AG09309 (cell line): ENCODE measurements around the gene ABCC6.

ENCODE experiments used
- DNase-seq: peaks from one replicate; pipeline ENCODE4 v3.0.0-alpha.2; 2010; ENCODE audit warnings: low read depth
- H3K4me3 ChIP-seq: 2 replicates; pipeline ENCODE4 v1.5.1; 2011; ENCODE audit warnings: mild to moderate bottlenecking, low read depth, low read length, moderate library complexity; ENCODE audit not compliant: control insufficient read depth
- TF ChIP-seq, protein P1 (sequence below): IDR thresholded peaks from 2 replicates; pipeline ENCODE4 v1.5.1; 2011; ENCODE audit warnings: mild to moderate bottlenecking, low read depth, low read length, inconsistent platforms; ENCODE audit not compliant: insufficient read depth, control insufficient read depth; ENCODE audit errors: missing control alignments

ABCC6 gene

DNA sequence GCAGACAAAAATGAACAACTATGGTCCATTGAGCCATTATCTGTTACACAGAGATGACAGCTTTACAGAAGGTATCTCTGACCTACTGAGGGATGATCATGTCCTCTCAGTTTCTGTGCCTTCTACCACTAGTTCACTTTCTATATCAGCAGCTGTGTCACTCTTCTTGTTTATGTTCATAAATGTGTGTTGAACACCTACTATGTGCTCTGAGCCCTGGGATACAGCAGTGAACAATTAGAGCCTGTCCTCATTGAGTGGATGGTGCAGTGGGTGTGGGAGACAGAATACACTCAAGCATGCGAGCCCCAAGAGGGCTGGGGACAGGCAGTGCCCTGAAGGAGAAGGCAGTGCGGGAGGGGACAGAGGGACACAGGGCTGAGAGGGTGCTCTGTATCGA is 92.1 kb downstream of the ABCC6 start:
- TF ChIP-seq, protein P1, sequence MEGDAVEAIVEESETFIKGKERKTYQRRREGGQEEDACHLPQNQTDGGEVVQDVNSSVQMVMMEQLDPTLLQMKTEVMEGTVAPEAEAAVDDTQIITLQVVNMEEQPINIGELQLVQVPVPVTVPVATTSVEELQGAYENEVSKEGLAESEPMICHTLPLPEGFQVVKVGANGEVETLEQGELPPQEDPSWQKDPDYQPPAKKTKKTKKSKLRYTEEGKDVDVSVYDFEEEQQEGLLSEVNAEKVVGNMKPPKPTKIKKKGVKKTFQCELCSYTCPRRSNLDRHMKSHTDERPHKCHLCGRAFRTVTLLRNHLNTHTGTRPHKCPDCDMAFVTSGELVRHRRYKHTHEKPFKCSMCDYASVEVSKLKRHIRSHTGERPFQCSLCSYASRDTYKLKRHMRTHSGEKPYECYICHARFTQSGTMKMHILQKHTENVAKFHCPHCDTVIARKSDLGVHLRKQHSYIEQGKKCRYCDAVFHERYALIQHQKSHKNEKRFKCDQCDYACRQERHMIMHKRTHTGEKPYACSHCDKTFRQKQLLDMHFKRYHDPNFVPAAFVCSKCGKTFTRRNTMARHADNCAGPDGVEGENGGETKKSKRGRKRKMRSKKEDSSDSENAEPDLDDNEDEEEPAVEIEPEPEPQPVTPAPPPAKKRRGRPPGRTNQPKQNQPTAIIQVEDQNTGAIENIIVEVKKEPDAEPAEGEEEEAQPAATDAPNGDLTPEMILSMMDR: no peak
- no peak overlapping the region for H3K4me3 ChIP-seq
- no peak for DNase-seq

DNA sequence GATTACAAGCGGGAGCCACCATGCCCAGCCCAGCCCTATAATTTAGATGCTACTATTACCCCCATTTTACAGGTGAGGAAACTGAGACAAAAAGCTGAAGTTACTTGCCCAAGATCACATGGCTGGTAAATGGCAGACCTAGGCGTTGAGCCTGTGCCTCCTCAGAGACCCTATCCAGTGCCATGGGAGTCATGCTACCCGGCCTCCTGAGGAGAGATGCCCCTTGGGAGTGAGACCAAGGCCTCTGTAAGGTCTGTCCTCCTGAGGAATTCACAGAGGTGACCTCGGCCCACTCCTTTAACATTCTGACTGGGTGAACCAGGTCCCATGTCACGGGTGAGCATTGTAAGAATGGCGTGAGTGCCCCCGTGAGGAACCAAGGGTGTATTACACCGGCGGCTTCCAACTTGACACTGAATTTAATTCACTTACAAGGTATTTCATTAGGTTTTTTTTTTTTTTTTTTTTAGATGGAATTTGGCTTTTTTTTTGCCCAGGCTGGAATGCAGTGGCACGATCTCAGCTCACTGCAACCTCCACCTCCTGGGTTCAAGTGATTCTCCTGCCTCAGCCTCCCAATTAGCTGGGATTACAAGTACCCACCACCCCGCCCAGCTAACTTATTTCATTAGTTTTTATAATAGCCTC is 95.7 kb downstream of the ABCC6 start:
- H3K4me3 ChIP-seq: no peak overlapping the region
- TF ChIP-seq, protein P1: peak; percentile 85
- DNase-seq: peak; percentile 5

DNA sequence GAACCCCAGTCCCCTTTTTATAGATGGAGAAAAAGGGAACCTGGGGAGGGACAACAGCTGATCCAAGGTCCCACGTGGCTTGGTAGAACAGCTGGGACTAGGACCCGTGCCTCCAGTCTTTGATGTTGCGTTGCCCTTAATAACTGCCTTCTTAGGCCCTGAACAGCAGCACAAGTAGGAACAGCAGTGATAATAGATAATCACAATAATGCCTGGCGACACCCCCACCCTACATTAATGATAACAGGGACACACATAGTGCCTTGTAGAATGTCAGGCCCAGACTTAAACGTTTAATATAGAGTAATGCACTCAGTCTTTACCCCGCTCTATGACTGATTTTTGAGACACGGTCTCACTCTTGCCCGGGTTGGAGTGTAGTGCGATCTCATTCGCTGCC is 96.4 kb downstream of the ABCC6 start:
- TF ChIP-seq, protein P1: no peak
- H3K4me3 ChIP-seq: no peak overlapping the region
- no peak for DNase-seq

DNA sequence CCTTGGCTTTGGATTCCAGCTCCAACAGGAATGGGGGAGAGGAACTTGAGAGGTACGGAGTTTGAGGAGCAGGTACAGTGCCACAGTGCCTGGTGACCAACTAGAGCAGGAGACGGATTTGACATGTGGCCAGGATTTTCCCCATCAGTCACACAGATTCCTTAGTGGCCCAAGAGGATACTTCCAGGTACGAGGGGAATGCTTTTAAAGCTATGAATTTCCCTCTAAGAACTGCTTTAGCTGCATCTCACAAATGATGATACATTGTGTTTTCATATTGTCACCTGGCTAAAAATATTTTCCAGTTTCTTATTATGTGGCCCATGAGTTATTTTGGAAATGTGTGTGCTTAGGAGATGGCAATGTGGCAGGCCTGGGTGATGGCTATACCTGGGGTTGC is 98.3 kb downstream of the ABCC6 start:
- TF ChIP-seq, protein P1: no peak
- no peak for DNase-seq
- no peak overlapping the region for H3K4me3 ChIP-seq

DNA sequence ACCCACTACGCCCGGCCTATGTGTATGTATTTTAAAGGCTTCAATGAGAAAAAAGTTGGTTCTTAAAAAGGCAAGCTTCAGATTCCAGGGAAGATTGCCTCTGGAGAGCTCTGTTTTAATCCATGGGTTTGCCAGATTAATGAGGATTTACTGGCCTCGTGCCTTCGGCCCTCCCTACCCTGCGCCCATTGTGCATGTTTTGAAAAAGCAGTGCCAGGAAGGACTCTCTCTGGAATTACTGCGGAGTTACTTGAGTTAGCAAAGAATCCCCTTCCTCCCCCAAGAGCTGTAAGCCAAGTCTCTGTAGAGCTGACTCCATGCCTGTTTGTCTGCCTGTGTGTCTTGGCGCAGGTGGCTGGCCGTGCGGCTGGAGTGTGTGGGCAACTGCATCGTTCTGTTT is 98.9 kb downstream of the ABCC6 start:
- no peak overlapping the region for H3K4me3 ChIP-seq
- DNase-seq: no peak
- TF ChIP-seq, protein P1: no peak

DNA sequence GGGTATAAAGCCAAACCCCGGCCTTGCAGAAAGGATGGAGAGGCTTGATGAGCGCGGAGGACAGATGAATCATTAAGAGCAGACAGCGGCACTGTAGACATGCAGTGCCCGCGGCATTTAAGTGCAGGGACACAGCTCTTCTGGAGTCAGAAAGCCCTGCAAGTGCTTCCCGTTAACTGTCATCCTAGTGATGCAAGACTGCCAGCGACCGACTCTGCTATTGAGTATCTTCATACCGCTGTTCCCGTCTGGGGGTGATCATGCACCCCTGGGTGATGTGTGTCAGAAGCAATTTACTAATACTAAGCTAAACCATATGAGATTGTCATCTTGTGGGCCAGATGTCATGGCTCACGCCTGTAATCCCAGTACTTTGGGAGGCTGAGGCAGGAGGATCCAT is 101.0 kb downstream of the ABCC6 start:
- TF ChIP-seq, protein P1: no peak
- no peak overlapping the region for H3K4me3 ChIP-seq
- DNase-seq: no peak
